GM12872 (cell line): ENCODE data around the gene VRK1.

Source experiments
- CTCF ChIP-seq: IDR thresholded peaks from 3 replicates; pipeline ENCODE4 v1.5.1; 2011; ENCODE audit warnings: low read depth, mild to moderate bottlenecking, low read length, moderate library complexity; ENCODE audit not compliant: insufficient read depth

Gene VRK1

GRCh38 chr14:96922986-96923385 is 125.8 kb downstream of the VRK1 start:
- no peak for TF ChIP-seq CTCF

GRCh38 chr14:96925422-96925821 is 128.2 kb downstream of the VRK1 start:
- no peak for TF ChIP-seq CTCF

GRCh38 chr14:96926001-96926400 is 128.8 kb downstream of the VRK1 start:
- TF ChIP-seq CTCF, result no peak

- TF ChIP-seq CTCF, result no peak
These were observed 131.7 kb downstream of the VRK1 start for GRCh38 chr14:96928779-96929380.

- TF ChIP-seq CTCF, result no peak
These were observed 132.8 kb downstream of the VRK1 start for GRCh38 chr14:96929950-96930349.

GRCh38 chr14:96930526-96930925 is 133.3 kb downstream of the VRK1 start:
- no peak for TF ChIP-seq CTCF
